Activated B cell treated with CpG ODN at 0.5 μM for 24 hours (primary cell): ENCODE measurements around the gene P3H4. TPM values are rescaled to one million over a fixed set of nuclear protein-coding genes. Genes with fewer than 3 reads are reported as not detected.
A peak's percentile ranks its signal among the peaks of the same experiment; 100 is the strongest.
"Not testable (repeated sequence)": the region's sequence is repeated elsewhere in the genome, so short reads cannot be mapped to it uniquely, and the experiment has no call there.

Experiments
- ATAC-seq: fragments of 200-7000 bp; cut with Tn5 transposase; one replicate; pipeline ENCODE4 v1.10.0; 2021; ENCODE audit warnings: low read depth, mild to moderate bottlenecking, moderate library complexity
- CTCF ChIA-PET: fragments of 350-600 bp; sonication (Branson Sonifier 250); formaldehyde crosslinking; loops from one replicate; lab custom pipeline; 2021; ENCODE audit warnings: antibody characterized with exemption; lab: Charles Lee
- POLR2A ChIA-PET: fragments of 350-600 bp; sonication (Branson Sonifier 250); formaldehyde crosslinking; loops from one replicate; lab custom pipeline; 2021; ENCODE audit warnings: antibody characterized with exemption; lab: Charles Lee
- DNase-seq: peaks from one replicate; pipeline ENCODE4 v3.0.0; 2022
- H3K27ac Mint-ChIP-seq: one replicate; pipeline ENCODE4 v1.8.0; 2020; ENCODE audit warnings: mixed read lengths
- H3K27me3 Mint-ChIP-seq: one replicate; pipeline ENCODE4 v1.8.0; 2021; ENCODE audit warnings: mixed read lengths
- H3K36me3 Mint-ChIP-seq: one replicate; pipeline ENCODE4 v1.8.0; 2021; ENCODE audit warnings: low read depth, mixed read lengths
- H3K4me1 Mint-ChIP-seq: one replicate; pipeline ENCODE4 v1.8.0; 2021; ENCODE audit warnings: mixed read lengths
- H3K4me3 Mint-ChIP-seq: one replicate; pipeline ENCODE4 v1.8.0; 2020; ENCODE audit warnings: mild to moderate bottlenecking, mixed read lengths
- H3K9me3 Mint-ChIP-seq: one replicate; pipeline ENCODE4 v1.8.0; 2020; ENCODE audit warnings: mixed read lengths
- CTCF ChIP-seq: fragments of 200-600 bp; IDR thresholded peaks from one replicate; pipeline ENCODE4 v1.8.0; 2022; ENCODE audit warnings: antibody characterized with exemption, mild to moderate bottlenecking
- intact Hi-C: fragments of 100-400 bp; cut with micrococcal nuclease; formaldehyde crosslinking; loops from one replicate; pipeline ENCODE4 v1.15.1; 2024
- total RNA-seq: library from RNA; stranded (reverse); gene quantifications from 2 replicates; pipeline ENCODE4 v1.2.3, GENCODE V29; 2022

P3H4 gene
- total RNA-seq, 1 donor from 2014 or later = 1.9 TPM

- Mint-ChIP-seq H3K9me3 (no peaks in the 10 kb centered on the region), H3K27ac (peak within 1 kb of the TSS; percentile 41), H3K4me1 (peaks cover 13% of the 10 kb centered on the region), H3K27me3 (no peaks in the 10 kb centered on the region), H3K4me3 (peak within 1 kb of the TSS; percentile 87), H3K36me3 (peaks cover 13% of the 10 kb centered on the region)
- ATAC-seq (peak; percentile 87), DNase-seq (peak; percentile 65)
- POLR2A ChIA-PET = interaction anchor here (1.3 to 2.7 kb wide), 3 partner anchors 29 to 147 kb away, joined by 4 to 10 read pairs (median 4); partner anchors contain the start of genes EIF1, JUP and KLHL11
- CTCF ChIA-PET = interaction anchor here (0.7 kb wide), 1 partner anchor 26 kb away, joined by 3 read pairs; no protein-coding TSS in a partner anchor
- TF ChIP-seq CTCF = no peak
- intact Hi-C loops = no loop called here
Observed at GRCh38 chr17:41835800-41836549, 24.2 kb upstream of the P3H4 start, which contains the start of gene NT5C3B. Gene NT5C3B, minus strand, starts transcription at chr17:41836232. Its CDS starts 39 bp downstream, at chr17:41836193.

- TF ChIP-seq CTCF = no peak
- H3K4me1 Mint-ChIP-seq = peaks cover 13% of the 10 kb centered on the region
- intact Hi-C loops = no loop called here
- H3K27me3 Mint-ChIP-seq = no peaks in the 10 kb centered on the region
- H3K9me3 Mint-ChIP-seq = no peaks in the 10 kb centered on the region
- H3K4me3 Mint-ChIP-seq = peak overlapping the region; percentile 87
- no peak overlapping the region for H3K27ac Mint-ChIP-seq
- DNase-seq = no peak
- ChIA-PET POLR2A (interaction anchor here (1.3 to 2.7 kb wide), 3 partner anchors 30 to 146 kb away, joined by 4 to 10 read pairs (median 4); partner anchors contain the start of genes EIF1, JUP and KLHL11), CTCF (interaction anchor here (0.7 kb wide), 1 partner anchor 26 kb away, joined by 3 read pairs; no protein-coding TSS in a partner anchor)
- peak; percentile 50 for ATAC-seq
- peaks cover 19% of the 10 kb centered on the region for H3K36me3 Mint-ChIP-seq
Observed at GRCh38 chr17:41835214-41835799, 23.6 kb upstream of the P3H4 start.

DNA sequence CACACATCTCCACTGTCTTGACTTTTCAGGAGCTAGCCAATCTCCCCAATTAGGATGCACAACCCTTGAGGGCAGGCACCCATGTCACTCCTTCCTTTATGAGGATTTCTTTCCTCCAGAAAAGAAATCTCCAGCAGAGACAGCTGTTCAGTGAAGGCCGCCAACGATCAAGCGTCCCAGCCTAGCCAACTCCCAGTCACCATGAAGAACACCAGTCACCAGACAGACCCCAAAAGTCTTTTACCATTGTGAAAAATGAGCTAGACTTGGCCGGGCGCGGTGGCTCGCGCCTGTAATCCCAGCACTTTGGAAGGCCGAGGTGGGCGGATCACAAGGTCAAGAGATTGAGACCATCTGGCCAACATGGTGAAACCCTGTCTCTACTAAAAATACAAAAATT is 18.2 kb upstream of the P3H4 start:
- ATAC-seq, DNase-seq, H3K27ac Mint-ChIP-seq, H3K27me3 Mint-ChIP-seq, POLR2A ChIA-PET, H3K4me1 Mint-ChIP-seq, H3K9me3 Mint-ChIP-seq, intact Hi-C loops, H3K4me3 Mint-ChIP-seq: not testable (repeated sequence)
- H3K36me3 Mint-ChIP-seq = peaks cover 55% of the 10 kb centered on the region
- CTCF ChIA-PET = interaction anchor here (1.4 kb wide), 1 partner anchor 19 kb away, joined by 3 read pairs; no protein-coding TSS in a partner anchor

- ChIA-PET CTCF (no interaction called here), POLR2A (no interaction called here)
- H3K4me3 Mint-ChIP-seq = no peak overlapping the region
- no peaks in the 10 kb centered on the region for H3K27me3 Mint-ChIP-seq
- H3K36me3 Mint-ChIP-seq = peaks cover 42% of the 10 kb centered on the region
- no peaks in the 10 kb centered on the region for H3K9me3 Mint-ChIP-seq
- intact Hi-C loops = no loop called here
- no peaks in the 10 kb centered on the region for H3K4me1 Mint-ChIP-seq
- no peak for TF ChIP-seq CTCF
- no peak for DNase-seq
- H3K27ac Mint-ChIP-seq = no peak overlapping the region
- ATAC-seq = no peak
Observed at GRCh38 chr17:41825175-41825845, 13.6 kb upstream of the P3H4 start.

DNA sequence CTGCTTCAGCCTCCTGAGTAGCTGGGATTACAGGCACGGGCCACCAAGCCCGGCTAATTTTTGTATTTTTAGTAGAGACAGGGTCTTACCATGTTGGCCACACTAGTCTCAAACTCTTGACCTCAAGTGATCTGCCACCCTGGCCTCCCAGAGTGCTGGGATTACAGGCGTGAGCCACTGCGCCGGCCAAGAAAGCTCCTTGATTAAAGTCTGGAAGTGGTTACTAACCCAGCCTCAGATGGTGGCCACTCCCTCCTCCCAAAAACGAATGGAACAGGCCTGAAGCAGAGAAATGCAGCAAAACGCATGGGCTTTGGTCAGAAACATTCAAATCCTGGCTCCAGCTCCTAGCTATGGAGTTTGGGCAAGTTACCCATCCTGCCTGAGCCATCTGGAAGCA is 12.3 kb upstream of the P3H4 start:
- DNase-seq = no peak
- Mint-ChIP-seq H3K4me1 (no peaks in the 10 kb centered on the region), H3K4me3 (no peak overlapping the region), H3K27me3 (no peaks in the 10 kb centered on the region), H3K9me3 (no peaks in the 10 kb centered on the region), H3K27ac (no peak overlapping the region), H3K36me3 (peaks cover 31% of the 10 kb centered on the region)
- no peak for TF ChIP-seq CTCF
- intact Hi-C loops = no loop called here
- ChIA-PET CTCF (no interaction called here), POLR2A (no interaction called here)
- ATAC-seq = no peak
